GM12872 (cell line): ENCODE results near the gene SDF2L1.

Experiments used
- CTCF ChIP-seq: IDR thresholded peaks from 3 replicates; pipeline ENCODE4 v1.5.1; 2011; ENCODE audit warnings: low read depth, mild to moderate bottlenecking, low read length, moderate library complexity; ENCODE audit not compliant: insufficient read depth

Gene SDF2L1, protein sequence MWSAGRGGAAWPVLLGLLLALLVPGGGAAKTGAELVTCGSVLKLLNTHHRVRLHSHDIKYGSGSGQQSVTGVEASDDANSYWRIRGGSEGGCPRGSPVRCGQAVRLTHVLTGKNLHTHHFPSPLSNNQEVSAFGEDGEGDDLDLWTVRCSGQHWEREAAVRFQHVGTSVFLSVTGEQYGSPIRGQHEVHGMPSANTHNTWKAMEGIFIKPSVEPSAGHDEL

DNA sequence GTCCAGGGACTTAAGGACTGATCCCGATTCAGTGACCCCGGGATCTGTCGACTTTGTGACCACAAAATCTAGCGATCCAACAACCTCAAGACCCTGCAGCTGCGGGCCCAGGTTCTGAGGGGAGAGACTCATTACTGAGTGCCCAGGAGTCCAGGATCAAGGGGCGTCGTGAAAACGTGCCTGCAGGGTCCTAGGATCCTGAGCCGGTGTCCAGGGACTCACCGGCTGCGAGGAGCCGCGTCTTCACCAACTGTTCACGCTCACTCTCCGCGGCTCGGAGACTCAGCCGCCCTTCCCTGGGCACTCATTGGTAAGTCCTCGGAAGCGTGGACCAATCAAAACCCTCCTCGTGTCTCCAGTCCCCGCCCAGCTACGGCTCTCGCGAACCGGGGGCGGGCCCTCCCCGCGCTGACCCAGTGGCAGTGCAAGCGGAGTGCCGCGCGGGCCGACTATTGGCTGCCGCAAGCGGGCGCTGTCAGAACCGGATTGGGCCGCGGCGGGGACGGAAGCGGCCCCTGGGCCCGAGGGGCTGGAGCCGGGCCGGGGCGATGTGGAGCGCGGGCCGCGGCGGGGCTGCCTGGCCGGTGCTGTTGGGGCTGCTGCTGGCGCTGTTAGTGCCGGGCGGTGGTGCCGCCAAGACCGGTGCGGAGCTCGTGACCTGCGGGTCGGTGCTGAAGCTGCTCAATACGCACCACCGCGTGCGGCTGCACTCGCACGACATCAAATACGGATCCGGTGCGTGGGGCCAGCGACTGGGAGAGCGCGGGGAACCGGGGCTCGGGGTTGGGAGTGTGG is at the start of gene SDF2L1:
Gene SDF2L1 (plus strand): TSS at position 514 of the 795 bp plus-strand sequence. CDS start 35 bp downstream, at position 549.
- no peak for TF ChIP-seq CTCF

DNA sequence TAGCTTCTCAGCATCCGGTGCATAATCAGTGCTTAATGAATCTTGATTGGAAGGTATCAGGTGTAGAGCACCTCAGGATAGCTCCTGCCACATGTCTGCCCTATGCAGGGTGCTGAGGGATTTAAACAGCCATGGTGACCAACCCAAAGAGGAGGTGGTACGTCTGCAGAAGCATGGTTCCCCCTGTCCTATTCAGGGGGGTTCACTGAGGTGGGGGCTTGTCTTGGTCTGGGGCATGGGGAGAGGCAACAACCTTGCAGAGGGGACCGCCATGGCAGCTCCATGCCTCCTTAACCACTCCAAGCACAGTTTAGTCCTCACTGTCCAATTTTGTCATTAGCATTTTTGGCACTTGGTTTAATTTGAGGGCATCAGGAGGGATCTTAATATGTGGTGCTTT is 49.7 kb upstream of the SDF2L1 start:
- TF ChIP-seq CTCF, result no peak

- TF ChIP-seq CTCF, result peak; percentile 29; the same call in 1 of the 3 replicates
Measured at GRCh38 chr22:21593406-21594232, 48.5 kb upstream of the SDF2L1 start.

GRCh38 chr22:21594865-21595452 is 47.1 kb upstream of the SDF2L1 start:
- TF ChIP-seq CTCF, result no peak

- no peak for TF ChIP-seq CTCF
Measured at GRCh38 chr22:21598302-21598701, 43.8 kb upstream of the SDF2L1 start.

GRCh38 chr22:21599053-21599893 is 42.8 kb upstream of the SDF2L1 start:
- no peak for TF ChIP-seq CTCF
